NCI-H2029 (cell line): ENCODE results near the gene SKOR2.
A peak's percentile ranks its signal among the peaks of the same experiment; 100 is the strongest.

ENCODE experiments used
- DNase-seq: peaks from one replicate; lab custom pipeline; 2025; lab: John Stamatoyannopoulos, UW

Gene SKOR2

DNA sequence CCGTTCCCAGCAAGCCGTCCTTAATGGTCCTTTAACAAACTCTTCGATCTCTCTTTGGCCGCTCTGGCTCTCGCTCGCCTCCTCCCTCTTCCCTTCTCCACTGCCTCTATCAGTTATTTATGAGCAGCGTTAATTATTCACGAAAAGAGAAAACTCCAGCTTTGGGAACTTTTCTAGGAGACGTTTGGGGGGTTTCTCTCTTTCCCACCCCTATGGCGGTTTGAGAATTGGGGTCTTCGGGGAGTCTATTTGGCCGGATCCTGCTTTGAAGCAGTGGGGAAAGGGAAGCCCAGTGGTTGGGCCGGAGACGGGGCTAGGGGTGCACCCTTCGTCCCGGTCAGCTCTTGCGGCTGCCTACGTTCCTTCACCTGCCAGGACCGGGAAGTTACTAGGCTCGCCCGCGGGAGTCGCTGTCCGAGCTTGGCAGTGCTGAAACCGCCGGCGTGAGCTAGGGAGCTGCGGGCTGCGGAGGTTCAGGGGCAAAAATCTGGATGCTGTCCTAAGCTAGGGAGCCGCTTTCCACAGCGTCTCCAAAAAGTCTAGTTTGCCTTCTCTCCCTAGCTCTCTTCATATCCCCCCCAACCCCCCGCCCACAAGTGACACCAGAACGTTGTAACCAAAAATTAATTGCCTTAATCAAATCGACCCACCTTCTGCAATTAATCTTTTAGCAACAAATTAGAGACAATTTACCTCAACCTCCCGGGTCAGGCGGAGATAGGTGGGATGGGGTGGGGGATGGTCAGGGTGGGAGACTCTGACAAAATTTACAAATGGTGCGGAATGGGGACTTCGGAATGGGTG, 8.9 kb upstream of the SKOR2 start:
- DNase-seq = no peak

DNA sequence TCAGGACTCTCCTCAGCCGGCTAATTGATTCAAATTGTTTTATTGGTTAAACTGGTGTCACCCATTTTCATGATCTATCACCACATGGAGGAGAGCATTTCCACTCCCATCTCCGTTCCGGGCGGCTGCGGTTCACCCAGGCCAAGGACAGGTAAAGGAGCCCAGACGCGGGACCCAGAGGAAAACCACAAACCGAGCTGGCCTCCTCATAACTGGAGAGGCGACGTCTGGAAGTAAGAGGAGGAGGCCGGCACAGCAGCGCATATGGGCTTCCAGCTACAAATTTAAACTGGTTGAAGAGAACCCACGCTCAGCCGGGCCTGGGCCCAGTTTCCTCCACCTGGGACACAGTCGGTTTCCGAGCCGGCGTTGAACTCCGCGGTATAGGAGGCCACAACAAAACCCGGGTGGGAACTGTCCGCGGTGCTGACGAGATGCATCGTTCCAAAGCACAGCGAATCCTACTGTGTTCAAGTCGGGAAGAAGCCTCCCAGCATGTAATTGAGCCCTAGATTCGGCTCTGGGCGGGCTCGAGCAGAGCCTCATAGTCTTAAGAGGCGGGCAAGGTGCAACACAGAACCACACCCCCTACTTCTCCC, 3.0 kb upstream of the SKOR2 start:
- no peak for DNase-seq

DNA sequence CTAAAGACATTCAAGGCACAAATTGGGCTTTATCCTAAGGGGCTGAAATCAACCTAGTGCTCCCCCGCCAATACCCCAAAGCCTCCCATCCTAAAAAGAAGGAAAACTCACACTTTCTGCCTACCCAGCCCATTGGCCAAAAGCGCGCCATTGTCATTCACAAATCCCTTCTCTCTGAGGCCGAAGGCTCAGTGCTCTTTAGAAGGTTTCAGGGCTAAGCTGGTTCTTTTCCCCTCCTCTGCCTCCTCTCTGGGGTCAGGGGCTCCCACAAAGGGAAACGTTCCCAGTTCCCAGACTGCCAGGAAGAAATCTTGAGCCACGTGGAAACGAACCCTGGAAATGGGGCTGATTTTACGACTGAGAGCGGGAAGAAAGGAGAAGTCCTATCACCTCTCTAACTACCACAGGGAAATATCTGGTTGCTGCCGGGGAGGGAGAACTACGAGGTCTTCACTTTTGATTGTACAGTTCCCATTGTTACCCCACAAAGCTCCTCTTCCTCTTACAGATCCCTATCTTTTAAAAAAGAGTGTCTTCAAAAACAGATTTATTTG, 1.7 kb upstream of the SKOR2 start:
- DNase-seq = no peak

DNA sequence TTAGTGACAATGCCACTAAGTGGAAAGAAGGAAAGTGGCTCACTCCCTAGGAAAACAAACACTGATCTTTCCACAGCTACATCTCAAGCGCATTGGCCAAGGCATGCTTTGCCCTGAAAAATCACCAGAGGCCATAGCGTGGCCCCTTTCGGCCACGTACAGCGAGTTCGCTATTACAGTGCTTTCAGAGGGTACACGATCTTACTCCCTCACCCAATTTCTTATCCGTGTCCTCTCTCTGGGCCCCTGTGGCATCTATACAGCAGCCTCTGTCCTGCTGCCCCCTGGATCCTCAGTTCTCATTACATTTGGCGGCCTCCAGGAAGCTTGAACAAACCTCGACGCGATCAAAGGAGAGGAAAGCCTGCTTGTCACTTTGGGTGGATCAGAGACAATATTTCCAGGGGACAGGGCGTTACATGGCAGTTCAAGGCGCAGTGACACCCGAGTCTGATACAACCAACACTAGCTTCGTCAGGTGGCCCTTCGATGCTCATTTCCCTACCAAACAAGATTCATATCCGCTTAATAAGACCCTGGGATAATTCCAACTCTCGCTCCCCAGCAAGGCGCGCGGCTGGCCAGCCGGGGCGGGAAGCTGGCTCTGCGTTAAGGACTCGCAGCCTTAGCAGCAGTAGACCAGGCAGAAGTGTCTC, 941 bp downstream of the SKOR2 start:
- DNase-seq = no peak

DNA sequence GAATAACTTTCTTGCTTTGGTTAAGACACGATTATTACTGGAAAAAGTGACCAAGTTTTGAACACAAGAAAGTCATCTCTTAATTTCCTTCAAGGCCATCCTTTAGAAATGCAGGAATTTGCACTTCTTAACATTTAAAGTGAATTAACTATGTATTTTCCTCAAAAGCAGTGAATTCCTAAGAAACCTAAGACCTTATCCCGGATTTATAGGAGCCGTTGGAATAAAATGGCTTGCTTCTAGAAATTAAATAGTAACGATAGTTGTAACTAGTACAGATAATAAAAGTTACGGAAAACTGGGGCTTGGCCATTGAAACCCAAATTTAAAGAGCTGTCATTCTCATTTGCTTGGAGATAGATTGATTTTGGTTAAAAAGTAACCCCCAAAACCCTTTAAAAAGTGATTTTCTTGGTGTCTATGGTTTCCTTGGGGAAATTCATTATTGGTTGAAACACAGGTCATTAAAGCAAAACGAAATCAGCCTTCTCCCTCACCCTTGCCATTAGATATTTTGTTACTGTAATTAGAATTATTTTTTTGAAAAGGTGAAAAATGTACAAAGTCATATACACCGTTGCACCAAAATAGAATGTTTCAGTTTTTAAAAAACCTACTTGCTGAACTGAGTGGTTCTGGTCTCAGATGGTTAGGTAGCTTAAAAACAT, 2.0 kb downstream of the SKOR2 start:
- no peak for DNase-seq

DNA sequence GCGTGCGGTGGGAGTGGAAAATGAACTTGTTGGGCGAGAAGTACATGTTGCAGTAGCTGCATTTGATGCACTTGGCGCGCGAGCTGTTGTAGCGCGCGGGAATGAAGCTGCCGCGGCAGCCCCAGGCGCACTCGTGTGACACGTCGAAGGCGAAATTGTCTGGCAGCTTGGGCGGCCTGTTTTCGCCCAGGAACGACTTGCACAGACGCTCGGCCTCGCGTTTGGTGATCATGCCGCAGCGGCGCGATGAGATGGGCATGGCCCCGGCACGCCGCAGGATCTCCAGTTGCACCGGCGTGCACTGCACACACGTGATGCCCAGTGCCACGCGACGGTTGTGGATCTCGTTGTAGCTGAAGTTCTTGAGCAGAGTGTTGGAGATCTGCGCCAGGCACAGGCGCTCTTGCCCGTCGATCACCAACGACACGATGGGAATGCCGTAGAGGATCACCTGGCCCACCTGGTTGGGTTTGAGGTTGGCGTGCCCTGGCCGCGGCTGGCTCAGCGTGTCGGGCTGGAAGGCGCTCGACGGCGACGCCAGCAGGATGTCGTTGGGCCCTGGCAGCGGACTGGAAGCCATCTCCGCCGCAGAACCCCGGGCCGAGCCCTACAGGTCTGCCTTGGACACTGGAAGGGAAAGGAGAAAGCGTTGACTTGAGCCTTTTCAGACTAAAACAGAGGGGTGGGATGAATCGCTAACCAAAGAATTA, 2.7 kb downstream of the SKOR2 start:
- no peak for DNase-seq

DNA sequence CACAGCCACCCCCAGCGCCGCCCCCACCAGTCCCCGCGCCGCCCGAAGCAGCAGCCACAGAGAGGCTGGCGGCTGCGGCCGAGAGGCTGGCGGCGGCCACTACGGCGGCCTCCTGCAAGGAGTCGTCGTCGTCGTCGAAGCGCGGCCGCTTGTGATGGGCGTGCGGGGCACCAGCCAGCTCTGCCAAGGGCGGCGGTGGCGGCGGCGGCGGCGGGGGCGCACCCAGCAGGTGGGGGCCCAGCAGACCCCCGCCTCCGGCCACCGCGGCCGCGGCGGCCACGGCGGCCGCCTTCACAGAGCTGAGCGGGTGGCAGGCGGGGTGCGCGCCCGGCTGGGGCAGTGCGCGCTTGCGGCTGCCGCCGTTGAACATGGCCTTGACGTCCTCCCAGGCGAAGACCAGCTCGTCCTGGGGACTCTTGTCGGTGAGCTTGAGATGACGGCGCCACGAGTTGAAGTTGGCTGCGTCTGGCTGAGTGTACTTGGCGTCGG, 3.3 kb downstream of the SKOR2 start:
- no peak for DNase-seq

DNA sequence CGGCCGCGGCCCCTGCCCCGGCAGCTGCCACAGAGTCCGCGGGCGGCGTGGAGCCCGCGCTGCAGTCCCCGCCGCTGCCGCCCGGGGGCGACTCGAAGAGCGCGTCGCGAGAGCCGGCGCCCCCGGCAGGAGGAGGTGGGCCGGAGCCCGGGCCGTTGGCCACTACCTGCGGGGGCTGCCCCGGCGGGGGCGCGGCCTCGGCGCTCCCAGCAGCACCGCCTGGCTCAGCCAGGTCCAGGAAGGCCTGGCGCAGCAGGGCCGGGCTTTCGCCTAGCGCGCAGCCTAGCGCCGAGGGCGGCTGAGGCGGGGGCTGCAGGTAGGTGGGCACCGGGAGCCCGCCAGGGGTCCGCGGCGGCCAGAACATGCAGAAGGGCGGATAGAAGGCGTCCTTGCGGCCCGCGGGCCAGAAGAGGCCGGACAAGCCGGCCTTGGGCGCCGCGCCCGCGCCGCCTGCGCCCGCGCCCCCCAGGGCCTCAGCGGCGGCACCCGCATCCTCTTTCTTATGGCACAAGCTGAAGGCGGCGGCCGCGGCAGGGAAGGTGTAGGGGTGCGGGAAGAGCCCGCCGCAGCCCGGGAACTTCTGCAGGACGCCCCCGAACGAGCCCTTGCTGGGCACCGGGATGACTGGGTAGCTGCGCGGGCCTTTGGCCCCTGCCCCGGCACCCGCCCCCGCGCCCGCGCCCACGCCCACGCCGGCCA, 3.9 kb downstream of the SKOR2 start:
- no peak for DNase-seq

DNA sequence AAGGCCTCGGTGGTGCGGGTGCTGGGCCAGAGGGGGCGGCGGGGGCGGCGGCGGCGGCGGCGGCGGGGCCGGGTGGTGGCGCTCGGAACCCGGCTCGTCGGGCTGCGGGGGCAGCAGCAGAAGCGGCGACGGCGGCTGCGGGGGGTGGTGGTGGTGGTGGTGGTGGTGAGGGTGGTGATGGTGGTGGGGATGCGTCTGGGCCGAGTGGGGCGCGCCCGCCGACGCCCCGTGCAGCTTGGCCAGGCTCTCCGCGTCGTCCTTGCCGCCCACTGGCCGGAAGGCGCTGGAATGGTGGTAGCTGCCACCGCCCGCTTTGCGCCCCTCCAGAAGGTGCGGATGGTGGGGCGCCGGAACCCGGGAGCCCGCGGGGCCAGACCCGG, 4.4 kb downstream of the SKOR2 start:
- DNase-seq = no peak

DNA sequence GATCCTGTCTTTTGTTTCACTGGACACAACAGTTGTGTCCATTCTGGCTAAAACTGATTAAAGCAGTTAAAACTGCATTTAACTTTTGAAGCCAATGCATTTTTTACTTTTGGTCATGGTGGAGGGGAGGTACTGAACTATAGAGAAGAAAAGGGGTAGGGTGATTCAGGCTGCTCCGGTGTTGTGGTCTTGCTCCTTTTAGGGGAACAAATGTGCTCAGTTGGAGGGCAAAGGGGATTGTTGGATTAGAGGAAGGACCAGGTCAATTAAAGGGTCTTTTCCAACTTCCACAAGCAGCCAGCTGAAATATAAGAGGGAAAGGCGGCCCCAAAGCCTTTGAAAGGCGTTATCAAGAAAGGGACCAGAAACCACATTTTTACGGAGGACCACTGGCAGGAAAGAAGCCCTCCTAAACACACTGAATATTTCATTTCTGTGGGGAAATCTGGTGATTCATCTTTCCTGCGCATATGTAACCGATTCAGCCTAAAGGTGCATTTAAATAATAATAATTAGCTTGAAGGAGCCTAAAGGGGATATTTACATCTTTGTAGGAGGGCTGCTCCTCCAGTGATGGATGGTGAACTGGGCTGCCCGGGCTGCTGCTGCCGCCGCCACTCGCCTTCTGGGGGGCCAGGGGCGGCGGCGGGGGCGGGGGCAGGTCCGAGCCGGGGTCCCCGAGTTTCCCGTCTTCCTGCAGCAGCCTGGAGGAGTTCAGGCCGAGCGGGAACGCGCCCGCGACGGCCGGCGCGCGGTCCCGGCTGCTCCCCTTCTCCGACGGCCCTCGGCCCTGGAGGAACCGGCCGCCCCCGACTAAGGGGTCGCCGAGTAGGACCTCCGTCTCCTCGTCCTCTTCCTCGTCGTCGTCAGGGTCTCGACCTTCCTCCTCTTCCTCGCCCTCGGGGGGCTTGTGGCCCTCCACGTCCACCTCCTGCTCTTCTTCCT, 5.2 kb downstream of the SKOR2 start:
- DNase-seq = no peak

DNA sequence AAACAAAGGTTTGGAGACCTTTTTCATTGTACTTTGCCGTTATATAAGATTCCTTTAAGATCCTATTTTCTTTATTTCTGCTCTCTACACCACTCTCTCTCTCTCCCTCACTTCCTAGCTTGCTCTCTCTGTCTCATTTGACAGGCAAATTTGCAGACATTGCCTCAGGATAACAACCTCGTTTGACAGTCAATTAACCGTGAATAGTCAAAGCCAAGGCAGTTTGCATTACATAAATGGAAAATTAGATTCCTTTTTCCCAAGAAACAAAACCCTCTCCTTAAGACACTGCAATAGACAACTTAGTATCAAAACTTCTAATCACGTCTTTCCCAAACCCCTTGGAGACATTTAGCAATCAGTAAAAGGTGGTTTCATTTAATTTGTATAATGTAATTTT, 7.4 kb downstream of the SKOR2 start:
- no peak for DNase-seq

DNA sequence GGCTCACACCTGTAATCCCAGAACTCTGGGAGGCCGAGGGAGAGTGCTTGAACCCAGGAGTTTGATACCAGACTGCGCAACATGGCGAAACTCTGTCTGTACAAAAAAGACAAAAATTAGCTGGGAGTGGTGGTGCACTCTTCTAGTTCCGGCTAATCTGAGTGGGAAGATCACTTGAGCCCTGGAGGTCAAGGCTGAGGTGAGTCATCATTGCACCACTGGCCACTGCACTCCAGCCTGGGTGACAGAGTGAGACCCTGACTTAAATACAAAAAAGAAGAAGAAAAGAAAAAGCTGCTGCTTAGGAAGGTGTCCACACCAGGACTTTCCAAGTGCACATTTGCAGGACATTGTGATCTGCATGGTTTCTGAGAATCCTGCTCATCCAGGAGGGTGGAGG, 16.4 kb downstream of the SKOR2 start:
- no peak for DNase-seq

DNA sequence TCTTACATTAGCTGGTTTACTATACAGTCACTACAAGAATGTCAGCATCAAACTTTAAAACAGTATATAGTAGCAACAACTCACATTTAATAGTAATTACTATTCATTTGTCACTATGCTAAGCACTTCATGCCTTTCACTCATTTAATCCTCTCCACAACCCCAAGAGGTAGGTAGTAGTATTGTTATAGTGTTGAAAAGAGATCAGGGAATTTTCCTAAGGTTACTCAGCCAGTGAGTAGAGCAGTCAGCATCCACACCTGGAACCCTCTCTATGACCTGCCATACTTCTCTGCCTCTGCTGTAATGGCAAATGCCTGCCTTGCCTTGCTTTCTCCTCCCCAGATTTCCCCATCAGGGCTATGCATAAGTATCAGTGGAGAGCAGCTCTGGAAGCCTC, 24.8 kb downstream of the SKOR2 start:
- no peak for DNase-seq

DNA sequence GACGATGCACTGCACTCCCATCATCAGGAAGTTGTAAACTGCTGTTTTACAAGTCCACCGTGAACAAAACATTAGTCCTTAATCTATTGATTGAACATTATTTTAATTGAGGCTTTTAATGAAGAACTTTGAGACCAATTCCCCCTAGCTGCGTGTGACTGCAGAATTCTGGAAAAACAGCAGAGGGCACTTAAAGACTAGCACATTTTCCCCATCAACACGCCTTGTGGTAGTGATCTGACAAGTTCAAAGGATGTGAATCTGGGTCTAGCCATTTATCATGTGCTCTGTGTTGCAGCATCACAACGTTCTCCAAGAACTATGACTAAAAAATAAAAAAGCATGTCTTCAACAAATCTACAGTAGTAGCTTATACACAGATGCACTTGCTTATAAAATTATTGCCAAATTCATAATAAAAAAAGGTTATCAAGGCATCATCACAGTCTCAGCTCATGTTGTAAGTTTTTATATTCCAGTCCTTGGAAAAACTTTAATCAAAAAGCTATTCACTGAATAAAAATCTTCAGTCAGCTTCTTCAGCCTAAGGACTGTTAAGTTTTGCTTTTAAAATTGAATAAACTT, 35.8 kb downstream of the SKOR2 start:
- peak; percentile 8 for DNase-seq

DNA sequence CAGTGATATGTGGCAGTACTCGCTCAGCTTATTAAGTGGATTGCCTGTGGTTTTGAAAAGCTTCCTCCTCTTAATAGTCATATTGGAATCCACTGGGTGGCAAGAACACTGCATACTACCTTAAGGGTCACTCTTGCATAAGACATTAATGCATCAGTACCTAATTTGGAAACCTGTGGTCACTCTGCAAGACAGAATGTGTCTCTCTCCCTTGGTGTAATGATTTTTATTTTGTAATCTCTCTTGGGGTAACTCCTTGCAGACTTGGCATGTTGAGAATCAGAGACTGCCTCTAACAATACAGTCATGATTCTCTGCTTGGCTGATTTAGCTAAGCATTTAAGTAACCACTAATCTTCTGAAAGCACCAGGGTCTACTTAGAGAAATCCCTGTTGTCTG, 42.3 kb downstream of the SKOR2 start:
- no peak for DNase-seq

DNA sequence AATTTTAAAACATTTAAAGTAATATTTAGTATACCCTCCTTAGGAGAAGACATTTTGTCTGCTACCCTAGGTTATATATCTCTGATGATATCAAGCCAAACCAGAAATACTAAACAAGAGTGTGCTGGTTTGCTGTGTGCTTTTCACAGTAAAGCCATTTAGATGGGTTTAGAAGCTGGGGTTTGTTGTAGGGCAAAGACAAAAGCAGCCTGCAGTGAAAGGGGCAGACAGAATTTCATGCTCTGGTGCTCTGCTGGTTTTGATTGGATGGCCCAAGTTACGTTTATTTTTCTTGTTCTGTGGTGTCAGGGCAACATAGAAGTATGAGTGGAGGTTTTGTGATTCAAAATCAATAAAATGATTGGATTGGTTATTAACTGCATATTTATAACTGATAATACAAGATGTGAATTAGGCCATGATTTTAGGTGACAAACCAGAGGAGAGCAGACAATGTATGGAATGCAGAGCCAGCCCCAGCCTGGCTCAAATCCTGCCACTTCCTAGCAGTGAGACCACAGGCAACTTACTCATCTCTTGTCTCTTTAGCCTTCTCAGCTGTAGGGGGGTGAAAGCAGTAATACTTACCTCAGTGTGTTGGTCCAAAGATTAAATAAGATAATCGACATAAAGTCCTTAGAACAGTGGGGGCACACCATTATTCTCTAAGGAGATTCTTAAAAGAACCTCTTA, 44.4 kb downstream of the SKOR2 start:
- no peak for DNase-seq

DNA sequence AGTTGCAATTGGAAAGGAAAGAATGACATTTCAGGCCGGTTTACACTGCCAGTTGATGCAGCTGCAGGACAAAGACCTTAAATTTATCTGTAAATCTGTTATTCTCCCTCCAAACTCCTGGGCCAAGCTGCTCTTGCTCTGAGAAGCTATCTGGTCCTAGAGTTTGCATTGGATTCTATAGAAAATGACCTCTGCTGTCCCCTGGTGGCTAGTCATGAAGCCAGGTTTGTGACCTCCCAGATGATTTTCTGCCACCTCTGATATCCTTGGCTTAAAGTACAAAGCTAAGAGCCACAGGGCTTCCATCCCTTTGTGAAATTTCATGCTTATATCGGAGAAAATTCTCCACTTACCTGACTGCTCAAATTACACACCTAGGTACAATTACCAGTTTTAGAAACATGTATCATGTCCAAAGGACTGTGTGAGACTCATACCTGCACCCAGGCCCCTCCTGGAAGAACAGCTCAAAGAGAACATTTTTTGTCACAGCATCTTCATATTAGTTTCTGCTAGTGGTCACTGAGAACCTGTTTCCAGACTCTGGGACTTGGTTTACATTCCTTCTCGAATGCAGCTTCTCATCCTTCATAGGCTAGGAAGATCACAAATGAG, 46.4 kb downstream of the SKOR2 start:
- peak; percentile 9 for DNase-seq

DNA sequence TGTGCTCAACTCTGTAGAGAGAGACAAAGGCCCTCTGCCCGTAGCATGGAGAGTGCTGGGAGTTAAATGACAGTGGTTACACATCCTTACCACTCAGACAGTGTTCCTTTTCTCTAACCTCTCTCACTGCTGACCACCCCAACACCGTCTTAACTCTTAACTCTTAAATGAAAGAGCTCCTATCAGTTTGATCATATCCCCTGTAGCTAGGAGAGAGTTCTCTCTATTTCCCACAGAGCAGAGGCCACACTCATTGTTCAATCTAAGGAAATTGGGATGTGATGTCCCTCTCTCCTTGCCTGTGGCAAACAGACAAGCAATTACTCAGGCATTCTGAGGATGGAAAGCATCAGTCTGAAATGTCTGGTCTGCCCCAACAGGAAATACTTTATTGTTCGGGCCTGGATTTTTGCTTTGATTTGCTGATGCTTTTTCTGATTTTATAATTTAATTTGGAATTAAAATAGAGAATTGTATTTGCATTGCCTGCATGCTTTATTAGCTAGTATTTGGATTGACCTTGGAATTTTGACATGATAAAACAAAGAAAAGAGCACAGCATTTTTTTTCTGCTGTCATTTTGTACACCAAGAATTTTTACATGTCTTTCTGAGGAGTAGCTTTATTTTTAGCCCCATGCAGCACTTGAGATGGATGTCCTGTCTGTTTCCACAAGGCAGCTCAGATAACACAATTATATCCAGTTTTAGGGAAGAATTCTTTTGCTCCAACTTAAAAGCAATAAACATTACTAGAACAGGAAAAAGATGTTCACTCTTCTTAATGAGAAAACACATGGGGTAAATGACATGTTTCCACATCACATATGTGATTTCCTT, 47.6 kb downstream of the SKOR2 start:
- DNase-seq = no peak
